ENCODE results near the gene SMARCD3. TPM values are rescaled to one million over a fixed set of nuclear protein-coding genes. Genes with fewer than 3 reads are reported as not detected.

The SMARCD3 gene
- total RNA-seq, 1 donor from 2014 or later: 145 TPM

DNA sequence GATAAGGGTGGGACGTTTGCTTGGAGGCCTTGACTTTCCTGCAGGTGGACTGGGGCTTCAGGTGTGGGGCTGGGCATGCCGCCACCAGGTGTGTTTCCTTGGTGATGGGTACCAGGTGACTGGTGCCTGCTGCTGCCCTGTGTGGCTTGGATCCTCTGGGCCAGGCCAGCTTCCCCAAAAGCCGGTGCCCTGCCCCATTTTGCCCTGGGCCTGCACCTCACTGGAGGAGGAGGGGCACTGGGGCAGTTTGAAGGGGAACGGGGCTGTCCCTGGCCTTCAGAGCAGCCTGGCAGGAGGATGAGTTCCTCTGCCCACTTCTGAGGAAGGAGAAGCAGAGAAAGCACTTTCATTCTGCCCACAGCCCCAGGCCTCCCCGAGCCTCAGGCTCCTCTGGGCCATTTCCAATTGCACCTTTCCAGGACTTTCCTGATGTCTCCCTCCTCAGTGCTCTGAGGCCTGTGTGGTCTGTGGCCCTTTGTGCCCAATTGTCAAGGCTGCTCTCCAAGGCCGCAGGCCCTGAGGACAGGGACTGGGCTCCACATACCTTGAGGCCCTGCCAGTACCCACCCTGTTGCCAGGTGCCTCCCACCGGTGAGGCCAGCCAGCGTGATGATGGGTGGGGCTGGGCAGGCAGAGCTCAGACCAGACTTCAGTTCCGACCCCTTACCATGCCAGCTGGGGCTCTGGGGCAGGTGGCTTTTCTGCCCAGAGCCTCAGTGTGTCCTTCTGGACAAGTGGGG is 25.3 kb upstream of the SMARCD3 start:
- no peak for DNase-seq (ENCODE audit: low spot score in 2 of 2)
- FAIRE-seq: no peak

DNA sequence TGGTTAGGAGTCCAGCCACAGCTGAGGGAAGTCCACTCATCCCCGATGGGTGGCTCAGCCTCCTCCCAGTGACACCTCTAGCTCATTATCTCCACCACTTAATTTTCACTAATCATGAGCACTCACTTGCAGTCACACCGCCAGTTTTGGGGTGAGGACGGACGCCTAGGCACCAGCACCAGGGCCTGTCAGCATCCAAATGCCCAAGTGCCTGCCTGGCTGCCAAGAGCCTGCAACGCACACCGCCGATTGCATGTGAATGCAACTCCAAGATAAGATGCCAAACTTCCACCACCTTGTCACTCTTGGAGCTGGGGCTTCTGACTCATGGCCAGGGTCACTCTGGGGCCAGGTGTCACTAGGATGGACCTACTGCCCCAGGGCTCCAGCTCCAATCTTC is 24.4 kb upstream of the SMARCD3 start:
- FAIRE-seq (no peak), DNase-seq (ENCODE audit: low spot score in 2 of 2) (no peak)

DNA sequence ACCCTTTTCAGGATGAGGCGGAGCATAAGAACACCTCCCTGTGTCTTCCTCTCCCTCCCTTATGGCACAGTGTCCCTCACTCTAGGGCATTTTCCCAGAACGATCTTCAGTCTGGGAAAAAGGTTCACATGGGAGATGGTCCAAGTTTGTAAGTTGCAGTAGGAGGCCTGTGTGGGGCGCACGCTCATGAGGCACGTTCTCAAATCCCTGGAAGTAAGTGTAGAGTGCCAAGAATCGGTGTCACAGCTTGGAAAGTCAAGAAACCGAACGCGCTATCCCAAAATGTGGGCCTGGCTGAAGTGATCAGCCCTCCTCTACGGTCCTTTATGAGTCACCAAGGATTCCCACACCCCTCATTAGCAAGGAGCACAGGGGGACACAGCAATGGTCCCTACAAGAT is 23.9 kb upstream of the SMARCD3 start:
- DNase-seq (ENCODE audit: low spot score in 2 of 2) (no peak), FAIRE-seq (no peak)

DNA sequence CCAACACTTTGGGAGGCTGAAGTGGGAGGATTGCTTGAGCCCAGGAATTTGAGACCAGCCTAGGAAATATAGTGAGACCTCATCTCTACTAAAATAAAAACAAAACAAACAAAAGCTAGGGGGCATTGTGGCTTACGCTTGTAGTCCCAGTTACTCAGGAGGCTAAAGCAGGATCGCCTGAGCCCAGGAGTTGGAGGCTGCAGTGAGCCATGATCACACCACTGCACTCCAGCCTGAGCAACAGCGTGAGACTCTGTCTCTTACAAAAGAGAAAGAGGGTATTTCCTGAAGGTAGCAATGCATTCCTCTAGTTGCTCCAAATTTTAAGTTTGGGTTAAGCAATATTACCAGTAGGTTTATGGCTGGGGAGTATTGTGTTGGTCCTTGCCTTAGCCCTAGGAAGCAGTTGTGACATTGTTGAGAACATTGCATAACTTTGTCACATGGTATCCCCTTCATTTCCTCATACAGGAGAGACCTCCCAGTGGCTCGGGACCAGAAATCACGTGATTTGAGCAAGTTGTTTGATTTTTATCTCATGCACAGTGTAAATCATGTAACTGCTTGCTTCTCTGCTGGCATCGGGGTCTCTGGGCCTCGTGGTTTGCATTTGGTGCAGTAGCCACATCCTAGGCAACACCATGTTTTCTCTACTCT is 23.3 kb upstream of the SMARCD3 start:
- FAIRE-seq: no peak
- peak in 1 of 2 donors; percentile 44 for DNase-seq (ENCODE audit: low spot score in 2 of 2)

DNA sequence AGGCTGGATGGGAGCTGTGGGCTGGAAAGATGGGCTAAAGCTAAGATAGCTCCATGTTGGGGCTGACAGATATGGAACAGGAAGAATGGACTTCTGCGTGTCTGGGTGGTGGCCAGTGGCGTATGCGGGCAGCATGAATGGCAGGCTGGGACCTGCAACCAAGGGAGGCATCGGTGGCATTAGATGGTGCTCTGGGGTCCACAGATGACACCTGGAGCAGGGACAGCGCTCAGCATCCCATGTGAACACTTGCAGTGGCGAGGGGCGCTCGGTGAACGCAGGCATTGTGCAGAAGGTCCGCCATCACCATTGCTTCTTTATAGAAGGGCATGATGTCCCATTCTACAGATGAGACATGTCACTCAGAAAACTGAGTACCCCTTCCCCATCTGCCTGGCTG is 21.0 kb upstream of the SMARCD3 start:
- DNase-seq (ENCODE audit: low spot score in 2 of 2): no peak
- no peak for FAIRE-seq

DNA sequence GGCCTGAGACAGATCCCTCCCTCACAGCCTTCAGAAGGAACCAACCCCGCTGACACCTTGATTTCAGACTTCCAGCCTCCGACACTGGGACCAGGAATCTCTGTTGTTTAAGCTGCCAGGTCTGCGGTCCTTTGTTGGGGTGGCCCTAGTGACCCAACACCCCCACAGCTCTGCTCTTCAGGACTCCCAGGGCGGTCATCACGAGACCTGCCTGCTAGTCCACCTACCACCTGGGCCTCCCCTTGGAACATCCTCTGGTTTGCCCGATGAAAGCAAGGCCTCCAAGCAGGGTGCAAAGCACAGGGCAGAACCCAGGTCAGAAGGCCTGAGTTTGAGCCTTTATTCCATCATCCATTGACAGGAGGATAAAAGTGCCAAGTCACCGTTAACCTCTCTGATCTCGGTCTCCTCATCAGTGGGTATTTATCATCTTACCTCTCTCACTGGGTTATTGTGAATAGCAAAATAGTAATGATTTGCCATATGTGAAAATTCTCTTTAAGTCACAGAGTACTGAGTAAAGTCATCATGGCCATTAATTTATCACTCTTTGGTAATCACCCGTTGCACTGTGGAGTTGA is 16.9 kb upstream of the SMARCD3 start:
- FAIRE-seq (no peak), DNase-seq (ENCODE audit: low spot score in 2 of 2) (no peak)

DNA sequence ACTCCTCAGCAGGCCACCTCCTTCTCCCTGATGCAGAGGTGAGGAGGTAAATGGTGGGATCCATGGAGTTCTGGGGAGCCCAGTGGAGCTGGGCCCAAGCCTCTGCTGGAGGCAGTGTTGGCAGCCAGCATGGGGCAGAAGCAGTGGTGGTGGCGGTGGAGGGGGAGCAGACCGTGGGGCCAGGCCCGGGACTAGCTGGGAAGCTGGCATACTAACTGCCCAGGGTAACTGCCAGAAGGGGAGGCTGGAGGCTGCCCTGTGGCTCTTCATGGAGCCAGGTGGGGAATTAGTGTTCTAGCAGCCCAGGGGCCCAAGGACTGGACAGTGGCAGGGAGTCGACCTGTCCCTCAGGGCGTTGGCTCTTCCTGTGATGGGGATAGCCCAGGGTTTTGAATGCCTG is 16.1 kb upstream of the SMARCD3 start:
- DNase-seq (ENCODE audit: low spot score in 2 of 2) (no peak), FAIRE-seq (no peak)

DNA sequence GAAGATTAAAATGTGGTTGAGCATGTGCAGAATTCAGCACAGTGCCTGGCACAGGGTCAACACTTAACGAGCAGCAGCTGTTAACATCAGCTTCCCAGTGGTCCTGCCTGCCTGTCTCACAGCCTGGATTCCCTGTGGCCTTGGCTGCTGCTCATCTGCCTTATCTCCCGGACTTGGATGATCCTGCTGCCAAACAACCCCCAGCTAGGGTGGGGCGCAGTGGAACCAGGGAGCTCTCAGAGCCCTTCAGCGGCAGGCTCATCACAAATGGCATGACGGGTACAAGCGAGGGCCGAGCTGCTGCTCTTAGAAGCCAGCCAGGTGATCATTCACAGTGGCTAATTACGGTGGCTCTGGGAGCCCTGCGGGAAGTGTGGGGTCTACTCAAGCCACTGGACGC is 13.0 kb upstream of the SMARCD3 start:
- FAIRE-seq (no peak), DNase-seq (ENCODE audit: low spot score in 2 of 2) (no peak)

DNA sequence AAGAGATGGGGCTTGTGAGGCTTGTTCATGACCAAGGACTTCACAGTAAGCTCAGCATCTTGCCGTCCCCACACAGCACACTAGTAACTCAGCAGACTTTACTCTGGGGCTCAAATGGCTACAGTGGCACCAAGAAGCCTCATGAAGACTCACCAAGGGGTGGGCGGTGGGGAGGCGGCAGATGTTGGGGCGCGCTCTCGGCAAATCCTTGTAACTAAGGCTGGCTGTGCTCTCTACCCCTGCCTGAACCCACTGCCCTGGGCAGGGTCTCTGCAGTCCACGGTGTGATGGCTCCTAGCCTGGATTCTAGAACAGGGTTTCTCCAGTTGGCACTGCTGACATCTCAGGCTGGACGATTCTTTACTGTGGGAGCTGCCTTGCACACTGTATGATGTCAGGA is 12.4 kb upstream of the SMARCD3 start:
- DNase-seq (ENCODE audit: low spot score in 2 of 2) (no peak), FAIRE-seq (no peak)

DNA sequence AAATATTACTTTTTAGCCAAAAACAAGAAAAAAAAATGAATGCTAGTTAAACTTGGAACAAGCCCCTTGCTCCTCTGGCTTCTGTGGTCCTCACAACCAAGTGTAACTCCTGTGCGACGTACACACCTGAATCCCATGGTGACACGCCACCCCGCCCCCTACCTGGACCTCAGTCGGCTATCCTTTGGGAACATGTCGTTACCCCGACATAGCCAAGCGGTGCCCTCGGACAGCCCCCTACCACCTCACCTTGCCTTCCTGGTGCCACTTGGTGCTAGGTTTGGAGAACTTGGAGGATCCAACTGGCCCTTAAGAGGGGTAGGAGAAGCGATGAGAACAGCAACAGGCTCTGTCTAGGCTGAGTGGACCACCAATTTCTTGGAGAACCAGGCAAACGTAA is 12.0 kb upstream of the SMARCD3 start:
- no peak for DNase-seq (ENCODE audit: low spot score in 2 of 2)
- FAIRE-seq: no peak

DNA sequence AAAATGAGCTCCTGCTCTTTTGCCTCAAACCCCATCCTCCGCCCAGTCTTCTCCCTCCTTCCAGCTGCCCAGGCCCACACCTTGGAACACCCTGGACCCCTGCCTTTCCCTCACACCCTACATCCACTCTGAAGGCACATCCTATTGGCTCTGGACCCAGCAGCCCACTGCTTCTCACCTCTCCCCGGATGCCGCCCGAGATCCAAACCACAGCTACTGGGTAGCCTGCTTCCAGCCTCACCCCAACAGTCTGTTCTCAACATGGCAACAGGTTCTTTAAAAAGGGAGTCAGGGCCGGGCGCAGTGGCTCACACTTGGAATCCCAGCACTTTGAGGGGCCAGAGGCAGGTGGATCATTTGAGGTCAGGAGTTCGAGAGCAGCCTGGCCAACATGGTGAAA is 9.5 kb upstream of the SMARCD3 start:
- FAIRE-seq: no peak

DNA sequence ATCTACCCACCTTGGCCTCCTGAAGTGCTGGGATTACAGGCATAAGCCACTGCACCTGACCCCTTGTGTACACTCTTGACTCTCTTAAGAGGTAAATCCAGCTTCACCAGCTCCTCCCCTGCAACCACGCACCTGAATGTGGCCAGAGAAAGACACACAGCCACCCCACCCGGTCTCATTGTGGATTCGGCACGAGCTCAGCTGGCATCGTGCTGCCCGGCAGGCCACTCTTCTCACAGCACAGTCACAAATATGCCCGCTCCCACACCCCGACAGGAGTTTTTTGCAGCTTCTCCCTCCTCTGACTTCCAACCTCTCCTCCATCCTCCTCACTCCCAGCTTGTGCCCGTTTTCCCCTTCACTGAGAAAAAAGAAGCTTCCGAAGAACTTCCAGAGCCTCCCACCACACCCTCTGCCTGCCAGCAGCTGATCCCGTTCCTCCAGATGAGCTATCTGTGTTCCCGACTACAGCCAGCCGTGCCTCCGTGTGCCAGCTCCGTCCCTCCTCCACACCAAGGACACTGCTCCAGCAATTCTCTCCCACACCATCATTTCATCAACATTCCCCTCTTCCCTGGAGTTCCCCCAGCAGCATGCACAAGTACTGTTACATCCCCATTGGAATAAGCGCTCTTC is 8.0 kb upstream of the SMARCD3 start:
- DNase-seq (ENCODE audit: low spot score in 2 of 2) (no peak), FAIRE-seq (no peak)

More for the DNA sequence above, 9.5 kb upstream of the SMARCD3 start:
- no peak for DNase-seq (ENCODE audit: low spot score in 2 of 2)

DNA sequence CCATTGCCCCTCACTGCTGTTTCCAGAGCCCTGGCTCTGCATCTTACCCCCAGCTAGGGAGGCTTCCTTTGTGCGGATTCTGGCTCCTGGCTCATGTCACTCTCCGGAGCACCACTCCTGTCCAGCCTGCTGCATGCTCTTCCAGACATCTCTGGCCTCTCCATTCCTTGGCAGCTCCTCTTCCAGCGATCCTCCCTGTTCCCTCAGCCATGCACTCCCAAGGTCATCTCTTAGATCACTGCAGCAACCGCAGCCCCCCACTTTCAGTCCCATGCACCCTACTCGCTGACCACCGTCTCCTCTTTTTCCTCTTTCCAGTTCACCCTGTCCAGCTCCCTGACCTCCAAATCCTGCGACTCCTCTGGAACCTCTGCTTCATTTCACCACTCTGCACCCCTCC is 6.9 kb upstream of the SMARCD3 start:
- no peak for FAIRE-seq
- DNase-seq (ENCODE audit: low spot score in 2 of 2): no peak

DNA sequence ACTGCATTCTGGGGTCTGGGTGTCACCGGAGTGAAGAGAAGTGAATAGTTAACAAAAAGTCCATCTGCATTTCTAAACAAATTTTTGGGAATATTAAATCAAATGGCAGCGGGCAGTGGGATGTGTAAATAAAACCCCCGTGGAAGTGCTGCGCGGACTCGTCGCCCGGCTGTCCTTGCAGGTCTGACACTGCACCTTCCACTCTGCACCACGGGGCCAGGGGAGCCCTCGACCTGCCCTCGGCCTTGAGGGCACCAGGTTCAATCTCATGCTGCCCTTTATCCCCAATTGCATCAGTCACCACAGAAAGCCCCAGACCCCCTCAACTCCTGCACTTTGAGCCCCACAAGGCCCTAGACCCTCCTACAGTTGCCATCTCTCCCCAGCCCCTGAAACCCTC is 6.4 kb upstream of the SMARCD3 start:
- DNase-seq (ENCODE audit: low spot score in 2 of 2): no peak
- no peak for FAIRE-seq

DNA sequence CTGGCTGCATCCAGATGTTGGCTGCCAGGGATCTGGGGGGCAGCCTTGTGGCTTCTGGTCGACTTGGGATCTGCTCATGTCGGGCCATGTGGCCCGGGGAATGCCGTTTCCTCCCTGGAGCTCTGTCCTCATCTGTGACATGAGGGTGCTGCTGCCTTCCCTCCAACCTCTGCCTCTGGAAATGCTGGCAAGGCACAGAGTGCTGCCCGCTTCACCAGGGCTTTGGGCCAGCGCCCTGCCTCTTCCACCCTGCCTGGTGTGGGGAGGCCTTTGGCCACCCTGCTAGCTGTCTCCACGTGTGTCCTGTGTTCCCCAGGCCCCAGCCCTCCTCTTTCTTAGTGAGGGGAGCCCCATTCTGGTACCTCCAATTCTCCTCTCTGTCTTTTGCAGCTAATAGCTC is 5.8 kb upstream of the SMARCD3 start:
- FAIRE-seq (no peak), DNase-seq (ENCODE audit: low spot score in 2 of 2) (no peak)

DNA sequence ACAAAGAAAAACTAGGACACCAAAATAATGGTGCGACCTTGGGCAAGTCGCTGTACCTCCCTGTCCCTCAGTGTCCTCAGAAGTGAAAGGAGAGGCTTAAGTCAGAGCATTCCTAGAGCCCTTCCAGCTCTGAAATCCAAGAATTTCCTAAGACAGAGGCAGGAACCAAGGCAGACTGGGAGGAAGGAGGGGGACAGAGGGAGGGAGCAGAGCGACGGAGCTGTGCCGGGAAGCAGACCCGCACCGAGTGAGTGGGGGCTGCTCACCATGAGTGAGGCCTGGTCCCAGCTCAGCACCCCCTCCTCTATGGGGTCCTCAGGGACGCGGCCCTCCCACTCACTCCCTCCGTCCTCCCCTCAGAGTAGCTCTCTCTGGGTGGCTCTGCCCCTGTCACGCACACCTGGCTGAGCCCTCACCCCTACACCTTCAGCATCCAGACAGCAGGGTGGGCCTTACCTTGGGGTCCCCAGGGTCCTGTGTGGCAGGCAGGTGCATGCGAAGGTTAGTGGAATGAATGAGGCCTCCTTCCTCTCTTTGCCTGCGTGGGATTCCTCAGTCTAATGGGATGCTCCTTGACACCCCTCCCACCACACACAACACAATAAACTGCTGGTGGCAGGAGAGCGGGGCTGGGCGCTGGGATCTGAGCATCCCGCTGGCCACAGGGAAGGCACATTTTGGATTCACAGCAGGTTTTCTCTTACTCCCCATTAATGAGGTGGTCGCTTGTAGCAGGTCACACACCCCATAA is 4.6 kb upstream of the SMARCD3 start:
- DNase-seq (ENCODE audit: low spot score in 2 of 2) (no peak), FAIRE-seq (no peak)

DNA sequence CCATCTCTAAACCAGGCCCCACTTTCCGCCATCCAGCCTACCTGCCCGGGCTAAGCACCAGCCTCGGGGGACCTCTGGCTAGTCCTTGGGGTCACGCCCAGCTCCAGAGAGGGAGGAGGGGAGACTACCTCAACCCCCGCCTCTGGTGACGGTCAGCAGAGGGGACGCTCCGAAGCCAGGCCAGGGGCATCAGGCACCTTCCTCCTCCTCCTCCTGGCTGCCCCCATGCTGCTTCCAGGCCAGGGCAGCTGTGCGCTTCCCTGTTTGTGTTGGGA is 4.0 kb upstream of the SMARCD3 start:
- no peak for FAIRE-seq
- DNase-seq (ENCODE audit: low spot score in 2 of 2): no peak

DNA sequence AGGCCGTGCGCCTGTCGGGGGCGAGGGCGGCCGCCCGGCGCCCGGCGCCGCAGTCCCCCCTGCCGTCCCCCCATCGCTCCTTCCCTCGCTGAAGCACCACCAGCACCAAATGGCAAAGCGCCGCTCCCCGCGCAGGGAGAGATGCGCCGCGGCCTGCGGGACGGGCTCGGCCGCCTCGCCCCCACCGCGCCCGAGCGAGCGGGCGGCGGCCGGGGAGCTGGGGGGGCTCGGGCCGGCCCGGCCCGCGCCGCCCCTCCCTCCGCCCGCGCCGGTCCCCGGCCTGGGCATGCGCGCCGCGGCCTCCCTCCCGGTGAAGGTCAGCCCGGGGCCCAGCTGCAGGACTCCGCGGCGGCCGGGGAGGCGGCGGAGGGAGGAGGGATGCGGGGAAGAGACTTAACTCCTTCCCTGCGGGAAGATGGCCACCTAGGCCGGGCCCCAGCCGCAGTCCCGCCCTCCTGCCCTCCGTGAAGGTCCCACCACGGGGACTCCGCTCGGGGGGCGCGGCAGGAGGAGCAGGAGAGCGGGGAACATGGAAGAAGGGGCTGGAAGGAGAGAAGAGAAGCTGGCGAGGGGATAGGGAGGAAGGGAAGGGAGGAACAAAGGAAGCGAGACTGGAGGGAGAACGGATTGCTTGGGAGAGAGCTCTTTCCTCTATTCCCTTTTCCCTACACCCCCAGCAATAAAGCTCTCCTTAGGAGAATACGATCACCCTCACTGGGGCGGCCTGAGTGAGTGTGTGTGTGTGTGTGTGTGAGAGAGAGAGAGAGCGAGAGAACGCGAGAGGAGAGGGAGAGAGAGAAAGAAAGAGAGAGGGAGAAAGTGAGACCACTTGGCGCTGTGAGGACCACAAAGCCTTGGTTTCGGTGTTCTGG is 3.4 kb upstream of the SMARCD3 start:
- no peak for FAIRE-seq
- DNase-seq (ENCODE audit: low spot score in 2 of 2): peak; percentile 90 to 93

DNA sequence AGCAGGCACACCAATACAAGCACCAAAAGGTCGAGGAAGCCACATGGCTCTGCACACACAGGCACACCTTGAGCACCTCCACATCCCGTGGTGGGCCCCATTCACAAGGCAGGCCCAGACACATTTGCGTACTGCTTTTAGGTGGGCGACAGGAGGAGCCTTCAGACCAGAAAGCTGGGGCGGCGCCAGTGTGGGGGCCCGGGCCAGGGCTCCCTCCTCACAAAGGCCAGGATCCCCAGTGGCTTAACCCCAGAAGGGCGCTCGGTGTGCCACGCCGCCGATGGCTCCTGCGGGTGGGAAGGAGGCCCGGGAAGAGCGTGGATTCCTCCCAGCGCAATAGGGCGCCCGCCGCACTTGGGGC is 2.8 kb upstream of the SMARCD3 start:
- peak in 1 of 2 donors; percentile 53 for DNase-seq (ENCODE audit: low spot score in 2 of 2)
- FAIRE-seq: no peak

All from frontal cortex (tissue), 4 donors.